Activated T-helper 1 cell treated with Interleukin-2 at 50 U/mL for 16 hours (primary cell): ENCODE data around the gene BMPR1B.
"Not testable (repeated sequence)": the region's sequence is repeated elsewhere in the genome, so short reads cannot be mapped to it uniquely, and the experiment has no call there.

Experiments used
- DNase-seq: peaks from one replicate; pipeline ENCODE4 v3.0.0-alpha.2; 2020; ENCODE audit warnings: low read depth

The BMPR1B gene

GRCh38 chr4:94833394-94833793, 75.6 kb downstream of the BMPR1B start:
- no peak for DNase-seq

GRCh38 chr4:94834501-94834900, 76.7 kb downstream of the BMPR1B start:
- DNase-seq, result no peak

GRCh38 chr4:94841166-94841863, 83.6 kb downstream of the BMPR1B start:
- not testable (repeated sequence) for DNase-seq

- no peak for DNase-seq
These were observed 84.1 kb downstream of the BMPR1B start for GRCh38 chr4:94841864-94842221.

GRCh38 chr4:94843216-94843615, 85.5 kb downstream of the BMPR1B start:
- no peak for DNase-seq

- no peak for DNase-seq
These were observed 90.6 kb downstream of the BMPR1B start for GRCh38 chr4:94848326-94848725.

GRCh38 chr4:94849901-94850300, 92.1 kb downstream of the BMPR1B start:
- no peak for DNase-seq

- no peak for DNase-seq
These were observed 94.9 kb downstream of the BMPR1B start for GRCh38 chr4:94852616-94853015.

- DNase-seq, result no peak
These were observed 98.3 kb downstream of the BMPR1B start for GRCh38 chr4:94856030-94856429.

- no peak for DNase-seq
These were observed 112.4 kb downstream of the BMPR1B start for GRCh38 chr4:94870146-94870545.

- DNase-seq, result no peak
These were observed 114.0 kb downstream of the BMPR1B start for GRCh38 chr4:94871644-94872305.

GRCh38 chr4:94877973-94878372, 120.2 kb downstream of the BMPR1B start:
- DNase-seq, result no peak

GRCh38 chr4:94880956-94881355, 123.2 kb downstream of the BMPR1B start:
- DNase-seq, result no peak

GRCh38 chr4:94882756-94883155, 125.0 kb downstream of the BMPR1B start:
- DNase-seq, result no peak

- no peak for DNase-seq
These were observed 129.3 kb downstream of the BMPR1B start for GRCh38 chr4:94887027-94887426.

- no peak for DNase-seq
These were observed 131.8 kb downstream of the BMPR1B start for GRCh38 chr4:94889523-94889922.

- DNase-seq, result no peak
These were observed 132.2 kb downstream of the BMPR1B start for GRCh38 chr4:94889946-94890345.

- no peak for DNase-seq
These were observed 132.8 kb downstream of the BMPR1B start for GRCh38 chr4:94890579-94890978.

- DNase-seq, result no peak
These were observed 134.3 kb downstream of the BMPR1B start for GRCh38 chr4:94892051-94892450.

- no peak for DNase-seq
These were observed 137.3 kb downstream of the BMPR1B start for GRCh38 chr4:94895081-94895480.

GRCh38 chr4:94897023-94897422, 139.3 kb downstream of the BMPR1B start:
- no peak for DNase-seq

GRCh38 chr4:94905511-94905910, 147.8 kb downstream of the BMPR1B start:
- no peak for DNase-seq

GRCh38 chr4:94909645-94910044, 151.9 kb downstream of the BMPR1B start:
- no peak for DNase-seq

- DNase-seq, result no peak
These were observed 153.4 kb downstream of the BMPR1B start for GRCh38 chr4:94911106-94911505.
